ENCODE data around the gene CHKA. TPM values are rescaled to one million over a fixed set of nuclear protein-coding genes. Genes with fewer than 3 reads are reported as not detected.

CHKA gene
- total RNA-seq, 3 donors from 2014 or later: 44.1 to 74.4 (median 58.5) TPM

GRCh38 chr11:68128682-68129327, 7.6 kb upstream of the CHKA start:
- intact Hi-C loops (cut with DNase I, micrococcal nuclease): no loop called here
- H3K4me1 ChIP-seq (ENCODE audit: low read depth): peaks cover 21% of the 10 kb centered on the region
- H3K4me3 ChIP-seq: no peak overlapping the region
- H3K36me3 ChIP-seq (ENCODE audit: low read depth): no peaks in the 10 kb centered on the region
- TF ChIP-seq, protein P1, sequence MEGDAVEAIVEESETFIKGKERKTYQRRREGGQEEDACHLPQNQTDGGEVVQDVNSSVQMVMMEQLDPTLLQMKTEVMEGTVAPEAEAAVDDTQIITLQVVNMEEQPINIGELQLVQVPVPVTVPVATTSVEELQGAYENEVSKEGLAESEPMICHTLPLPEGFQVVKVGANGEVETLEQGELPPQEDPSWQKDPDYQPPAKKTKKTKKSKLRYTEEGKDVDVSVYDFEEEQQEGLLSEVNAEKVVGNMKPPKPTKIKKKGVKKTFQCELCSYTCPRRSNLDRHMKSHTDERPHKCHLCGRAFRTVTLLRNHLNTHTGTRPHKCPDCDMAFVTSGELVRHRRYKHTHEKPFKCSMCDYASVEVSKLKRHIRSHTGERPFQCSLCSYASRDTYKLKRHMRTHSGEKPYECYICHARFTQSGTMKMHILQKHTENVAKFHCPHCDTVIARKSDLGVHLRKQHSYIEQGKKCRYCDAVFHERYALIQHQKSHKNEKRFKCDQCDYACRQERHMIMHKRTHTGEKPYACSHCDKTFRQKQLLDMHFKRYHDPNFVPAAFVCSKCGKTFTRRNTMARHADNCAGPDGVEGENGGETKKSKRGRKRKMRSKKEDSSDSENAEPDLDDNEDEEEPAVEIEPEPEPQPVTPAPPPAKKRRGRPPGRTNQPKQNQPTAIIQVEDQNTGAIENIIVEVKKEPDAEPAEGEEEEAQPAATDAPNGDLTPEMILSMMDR (IDR thresholded peaks at IDR 0.05): no peak
- ATAC-seq (peak; percentile 74), DNase-seq (peak; percentile 63 to 71 (median 68))
- peaks cover 4% of the 10 kb centered on the region for H3K9me3 ChIP-seq

GRCh38 chr11:68127714-68128681, 6.8 kb upstream of the CHKA start:
- Histone ChIP-seq H3K9me3 (peaks cover 4% of the 10 kb centered on the region), H3K4me3 (no peak overlapping the region), H3K36me3 (ENCODE audit: low read depth) (no peaks in the 10 kb centered on the region), H3K4me1 (ENCODE audit: low read depth) (peaks cover 25% of the 10 kb centered on the region)
- ATAC-seq: peak; percentile 67
- TF ChIP-seq, protein P1 (IDR thresholded peaks at IDR 0.05): no peak
- DNase-seq: peak; percentile 67 to 74 (median 68)
- intact Hi-C loops (cut with DNase I, micrococcal nuclease): no loop called here

- TF ChIP-seq, protein P1 (IDR thresholded peaks at IDR 0.05): no peak
- ATAC-seq (no peak), DNase-seq (peak in 1 of 3 donors; percentile 48)
- intact Hi-C loops (cut with DNase I, micrococcal nuclease): no loop called here
- peaks cover 35% of the 10 kb centered on the region for H3K4me1 ChIP-seq (ENCODE audit: low read depth)
- no peaks in the 10 kb centered on the region for H3K9me3 ChIP-seq
- no peak overlapping the region for H3K4me3 ChIP-seq
- no peaks in the 10 kb centered on the region for H3K36me3 ChIP-seq (ENCODE audit: low read depth)
Observed at GRCh38 chr11:68125164-68125563, 4.0 kb upstream of the CHKA start.

- ATAC-seq (peak; percentile 75), DNase-seq (peak; percentile 77 to 81 (median 78))
- Histone ChIP-seq H3K4me3 (no peak overlapping the region), H3K9me3 (no peaks in the 10 kb centered on the region), H3K4me1 (ENCODE audit: low read depth) (peaks cover 48% of the 10 kb centered on the region), H3K36me3 (ENCODE audit: low read depth) (no peaks in the 10 kb centered on the region)
- intact Hi-C loops (cut with DNase I, micrococcal nuclease): no loop called here
- TF ChIP-seq, protein P1 (IDR thresholded peaks at IDR 0.05): no peak
Observed at GRCh38 chr11:68122936-68123539, 1.9 kb upstream of the CHKA start.

DNA sequence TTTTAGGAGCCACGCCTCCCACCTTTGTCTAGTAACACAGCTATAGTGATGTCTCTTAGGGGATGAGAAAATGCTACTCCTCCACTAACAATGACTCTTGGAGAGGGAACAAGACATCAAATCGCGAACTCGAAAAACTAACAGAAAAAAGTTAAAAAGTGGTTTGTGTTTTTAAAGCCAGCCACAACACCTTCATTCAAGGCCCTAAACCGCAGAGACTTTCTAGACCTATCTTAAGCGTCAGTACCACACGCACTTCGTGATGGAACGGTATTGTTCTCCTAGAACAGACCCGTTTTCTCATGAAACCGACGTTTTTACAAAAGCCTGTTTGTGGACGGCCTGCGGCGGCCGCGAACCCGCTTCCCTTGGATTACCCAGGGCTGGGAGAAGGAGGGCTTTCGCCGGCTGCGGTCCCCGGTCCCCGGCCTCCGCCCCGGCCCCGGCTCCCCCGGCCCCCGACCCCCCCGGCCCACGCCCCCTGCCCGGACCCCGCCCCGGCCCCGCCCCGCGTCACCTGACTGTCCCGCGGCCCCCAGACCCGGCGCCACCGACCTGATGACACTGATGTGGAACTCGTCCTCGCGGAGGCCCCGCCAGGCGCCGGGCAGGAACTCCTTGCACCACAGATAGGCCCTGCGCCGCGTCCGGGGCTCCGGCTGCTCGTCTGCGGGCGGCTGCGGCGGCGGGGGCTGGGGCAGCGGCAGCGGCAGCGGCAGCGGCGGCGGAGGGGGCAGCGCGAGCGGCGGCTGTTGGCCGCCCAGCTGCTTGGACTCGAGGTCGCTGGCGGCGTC, 718 bp downstream of the CHKA start:
- ATAC-seq: no peak
- H3K4me1 ChIP-seq (ENCODE audit: low read depth): peaks cover 42% of the 10 kb centered on the region
- no peaks in the 10 kb centered on the region for H3K9me3 ChIP-seq
- H3K36me3 ChIP-seq (ENCODE audit: low read depth): no peaks in the 10 kb centered on the region
- TF ChIP-seq, protein P1 (IDR thresholded peaks at IDR 0.05): no peak
- H3K4me3 ChIP-seq: peak overlapping the region; percentile 72
- intact Hi-C loops (cut with DNase I, micrococcal nuclease): no loop called here
- DNase-seq: peak; percentile 64 to 81 (median 75)

All from mucosa of descending colon (tissue), 3 donors.